ENCODE results near the gene LMF2.

DNA sequence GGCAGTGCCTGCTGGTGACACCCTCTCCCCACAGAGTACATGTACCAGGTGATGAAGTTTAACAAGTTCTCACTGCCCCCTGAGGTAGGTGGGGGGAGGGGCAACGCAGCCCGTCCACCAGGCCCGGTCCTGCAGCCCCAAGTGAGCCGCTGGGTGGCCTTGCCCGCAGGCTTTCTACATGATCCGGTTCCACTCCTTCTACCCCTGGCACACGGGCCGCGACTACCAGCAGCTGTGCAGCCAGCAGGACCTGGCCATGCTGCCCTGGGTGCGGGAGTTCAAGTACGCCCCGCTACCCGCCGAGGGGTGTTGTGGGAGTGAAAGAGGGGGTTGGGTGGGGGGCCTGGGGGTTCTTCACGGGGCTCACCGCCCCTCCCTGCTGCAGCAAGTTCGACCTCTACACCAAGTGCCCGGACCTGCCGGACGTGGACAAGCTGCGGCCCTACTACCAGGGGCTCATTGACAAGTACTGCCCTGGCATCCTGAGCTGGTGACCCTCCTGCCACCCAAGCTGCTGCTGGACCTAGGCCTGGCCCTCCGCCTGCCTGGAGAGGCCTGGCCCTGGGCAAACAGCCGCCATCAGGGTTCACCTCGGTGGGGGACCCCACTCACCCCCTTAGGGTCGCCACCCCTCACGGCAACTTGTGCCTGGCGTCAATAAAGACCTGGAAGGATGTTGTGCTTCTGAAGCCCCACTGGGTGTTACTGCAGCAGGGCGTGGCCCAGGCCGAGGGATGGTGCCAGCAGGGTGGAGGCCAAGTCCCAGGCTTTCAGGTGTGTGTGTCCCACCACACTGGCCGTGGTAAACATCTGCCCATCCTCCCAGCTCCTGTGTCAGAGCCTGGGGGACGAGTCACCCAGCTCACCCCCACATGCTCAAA lies 17.9 kb downstream of the LMF2 start:
- no peak for TF ChIP-seq CTCF (conservative IDR thresholded peaks at IDR 0.05; ENCODE audit: low read length)
- no peak for TF ChIP-seq EZH2phosphoT487 (IDR thresholded peaks at IDR 0.05; ENCODE audit: borderline replicate concordance, low read depth, low read length)

Data from OCI-LY7 (cell line).